ENCODE measurements around the gene TEX55.

Gene TEX55

DNA sequence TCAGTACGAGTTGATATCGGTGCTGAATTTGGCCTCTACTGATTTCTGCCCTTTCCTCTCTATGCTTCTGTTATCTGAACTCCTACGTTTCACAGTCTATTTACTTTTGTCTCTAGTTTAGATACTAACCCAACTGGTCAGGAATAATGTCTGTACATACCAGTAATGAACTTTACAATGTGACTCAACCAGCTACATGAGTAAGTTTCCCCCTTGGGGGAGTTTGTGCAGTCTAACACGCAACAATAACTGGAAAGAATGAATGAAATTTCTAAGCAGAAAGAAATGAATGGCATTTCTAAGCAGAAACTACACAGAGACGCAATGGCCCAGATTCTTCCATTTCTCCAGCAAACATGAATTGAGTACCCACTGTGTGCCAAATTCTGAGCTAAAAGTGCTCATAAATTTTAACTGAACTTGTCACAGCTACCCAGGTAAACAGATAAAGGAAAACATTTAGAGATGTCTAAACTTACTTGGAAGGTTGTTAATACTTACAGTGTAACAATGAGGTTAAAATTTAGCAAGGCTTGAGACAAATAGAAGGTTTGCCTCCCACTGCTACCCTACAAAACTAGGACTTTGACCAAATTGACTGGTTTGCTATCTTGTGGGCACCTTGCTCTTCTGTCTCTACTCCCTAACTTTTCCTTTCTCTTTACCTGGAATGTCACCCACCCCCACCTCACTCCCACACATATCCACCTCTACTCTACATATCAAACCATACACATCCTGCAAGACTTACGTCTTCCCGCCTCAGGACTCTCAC is 39.0 kb downstream of the TEX55 start:
- Histone ChIP-seq H3K79me1 (ENCODE audit: low read depth, low read length) (no peaks in the 10 kb centered on the region), H3K27me3 (ENCODE audit: control insufficient read depth in 3 of 3, insufficient read depth in 3 of 3, low read depth in 1 of 3, low read length in 3 of 3) (peaks cover 0 to 3% (median 0%) of the 10 kb centered on the region in 3 experiments), H3K9me3 (replicated peaks in 1 of 2; ENCODE audit: control insufficient read depth in 2 of 2, insufficient read depth in 1 of 2, low read depth in 1 of 2, low read length in 2 of 2) (no peaks in the 10 kb centered on the region), H2BK5ac (ENCODE audit: low read length) (no peak overlapping the region), H4K8ac (ENCODE audit: low read depth, low read length) (no peak overlapping the region), H3K4me2 (ENCODE audit: insufficient read depth, low read length, poor library complexity, severe bottlenecking) (no peak overlapping the region), H3K4me3 (ENCODE audit: low read length in 2 of 2) (no peak overlapping the region), H3K4ac (ENCODE audit: low read length) (no peak overlapping the region), H3K36me3 (replicated peaks in 1 of 2; ENCODE audit: control insufficient read depth in 2 of 2, insufficient read depth in 2 of 2, low read length in 2 of 2) (no peaks in the 10 kb centered on the region), H2BK12ac (ENCODE audit: low read length) (no peak overlapping the region), H3K27ac (replicated peaks; ENCODE audit: low read length) (no peak overlapping the region), H2AFZ (ENCODE audit: low read length) (no peak overlapping the region), H2BK15ac (ENCODE audit: low read length) (no peak overlapping the region), H4K91ac (ENCODE audit: low read depth, low read length, poor library complexity) (no peak overlapping the region), H3K4me1 (ENCODE audit: control insufficient read depth in 2 of 2, insufficient read depth in 1 of 2, low read depth in 1 of 2, low read length in 2 of 2) (no peaks in the 10 kb centered on the region), H3K18ac (ENCODE audit: low read length) (no peak overlapping the region), H2AK5ac (ENCODE audit: low read depth, low read length) (no peak overlapping the region), H3K9ac (ENCODE audit: low read depth, low read length, poor library complexity) (no peak overlapping the region), H3K23ac (ENCODE audit: low read depth, low read length, poor library complexity) (no peak overlapping the region), H2BK120ac (ENCODE audit: low read depth, low read length) (no peak overlapping the region), H3K14ac (ENCODE audit: low read length) (no peak overlapping the region)
- DNase-seq (ENCODE audit: low spot score), result no peak
- no CpG with 5 or more reads among the region's 7 CpGs for WGBS, 2 donors (ENCODE audit: extremely low coverage in 2 of 2, insufficient read length in 2 of 2, insufficient replicate concordance in 1 of 2)

DNA sequence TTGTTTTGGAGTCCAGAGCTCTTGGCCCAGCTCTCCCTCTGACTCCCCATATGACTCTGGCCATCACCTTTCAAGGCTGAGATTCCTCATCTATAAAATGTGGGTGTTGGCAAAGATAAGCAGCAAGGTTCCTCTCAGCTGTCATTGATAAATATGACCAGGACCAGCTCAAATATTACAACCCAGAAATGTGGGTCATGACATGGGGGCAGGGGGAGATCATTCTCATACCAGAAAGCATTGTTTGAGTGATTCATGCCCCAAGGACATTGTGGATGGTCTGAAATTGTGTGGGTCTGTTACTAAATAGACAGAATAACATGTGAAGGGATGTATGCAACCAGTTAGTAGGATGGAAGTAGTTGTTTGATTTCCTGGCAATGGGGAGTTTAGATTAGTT is 41.3 kb downstream of the TEX55 start:
- no peak overlapping the region for H3K27ac ChIP-seq (replicated peaks; ENCODE audit: low read length)
- no peak overlapping the region for H2BK5ac ChIP-seq (ENCODE audit: low read length)
- H3K36me3 ChIP-seq (replicated peaks in 1 of 2; ENCODE audit: control insufficient read depth in 2 of 2, insufficient read depth in 2 of 2, low read length in 2 of 2), result no peaks in the 10 kb centered on the region
- H3K23ac ChIP-seq (ENCODE audit: low read depth, low read length, poor library complexity), result no peak overlapping the region
- H3K14ac ChIP-seq (ENCODE audit: low read length), result no peak overlapping the region
- H2BK120ac ChIP-seq (ENCODE audit: low read depth, low read length), result no peak overlapping the region
- no peaks in the 10 kb centered on the region for H3K9me3 ChIP-seq (replicated peaks in 1 of 2; ENCODE audit: control insufficient read depth in 2 of 2, insufficient read depth in 1 of 2, low read depth in 1 of 2, low read length in 2 of 2)
- H3K4me1 ChIP-seq (ENCODE audit: control insufficient read depth in 2 of 2, insufficient read depth in 1 of 2, low read depth in 1 of 2, low read length in 2 of 2), result no peaks in the 10 kb centered on the region
- no peak overlapping the region for H3K18ac ChIP-seq (ENCODE audit: low read length)
- H4K91ac ChIP-seq (ENCODE audit: low read depth, low read length, poor library complexity), result no peak overlapping the region
- H3K4me3 ChIP-seq (ENCODE audit: low read length in 2 of 2), result no peak overlapping the region
- H2AK5ac ChIP-seq (ENCODE audit: low read depth, low read length), result no peak overlapping the region
- H4K8ac ChIP-seq (ENCODE audit: low read depth, low read length), result no peak overlapping the region
- H3K4me2 ChIP-seq (ENCODE audit: insufficient read depth, low read length, poor library complexity, severe bottlenecking), result no peak overlapping the region
- H3K4ac ChIP-seq (ENCODE audit: low read length), result no peak overlapping the region
- H2BK15ac ChIP-seq (ENCODE audit: low read length), result no peak overlapping the region
- H3K9ac ChIP-seq (ENCODE audit: low read depth, low read length, poor library complexity), result no peak overlapping the region
- no peak overlapping the region for H2AFZ ChIP-seq (ENCODE audit: low read length)
- H3K79me1 ChIP-seq (ENCODE audit: low read depth, low read length), result no peaks in the 10 kb centered on the region
- no peak for DNase-seq (ENCODE audit: low spot score)
- H3K27me3 ChIP-seq (ENCODE audit: control insufficient read depth in 3 of 3, insufficient read depth in 3 of 3, low read depth in 1 of 3, low read length in 3 of 3), result peaks cover 0 to 3% (median 0%) of the 10 kb centered on the region in 3 experiments
- H2BK12ac ChIP-seq (ENCODE audit: low read length), result no peak overlapping the region

DNA sequence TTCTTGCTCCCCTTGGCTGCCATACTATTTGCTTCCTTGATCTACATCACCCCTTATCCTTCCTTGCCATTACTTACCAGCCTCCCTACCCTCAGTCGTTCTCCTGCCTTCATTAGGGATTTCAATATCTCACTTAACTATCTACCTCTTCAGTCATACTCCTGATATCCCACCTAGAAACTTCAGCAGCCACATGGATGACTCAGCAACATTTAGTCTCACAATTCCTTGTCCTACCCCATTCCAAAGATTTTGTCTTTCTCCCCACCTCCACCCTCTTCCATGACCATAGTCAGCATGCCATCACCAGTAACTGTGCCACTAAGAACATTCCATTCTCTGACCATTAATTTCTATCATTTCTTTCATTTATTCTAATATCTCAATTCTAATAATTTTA is 45.8 kb downstream of the TEX55 start:
- H3K27me3 ChIP-seq (ENCODE audit: control insufficient read depth in 3 of 3, insufficient read depth in 3 of 3, low read depth in 1 of 3, low read length in 3 of 3), result peaks cover 0 to 3% (median 0%) of the 10 kb centered on the region in 3 experiments
- H3K4me1 ChIP-seq (ENCODE audit: control insufficient read depth in 2 of 2, insufficient read depth in 1 of 2, low read depth in 1 of 2, low read length in 2 of 2), result no peaks in the 10 kb centered on the region
- no peak overlapping the region for H3K18ac ChIP-seq (ENCODE audit: low read length)
- H2BK15ac ChIP-seq (ENCODE audit: low read length), result no peak overlapping the region
- no peaks in the 10 kb centered on the region for H3K79me1 ChIP-seq (ENCODE audit: low read depth, low read length)
- H2AFZ ChIP-seq (ENCODE audit: low read length), result no peak overlapping the region
- no peak overlapping the region for H3K4me3 ChIP-seq (ENCODE audit: low read length in 2 of 2)
- no peak overlapping the region for H2BK12ac ChIP-seq (ENCODE audit: low read length)
- no peak overlapping the region for H3K4me2 ChIP-seq (ENCODE audit: insufficient read depth, low read length, poor library complexity, severe bottlenecking)
- no peak overlapping the region for H4K91ac ChIP-seq (ENCODE audit: low read depth, low read length, poor library complexity)
- no peak overlapping the region for H3K9ac ChIP-seq (ENCODE audit: low read depth, low read length, poor library complexity)
- no peak overlapping the region for H4K8ac ChIP-seq (ENCODE audit: low read depth, low read length)
- no peak overlapping the region for H3K23ac ChIP-seq (ENCODE audit: low read depth, low read length, poor library complexity)
- no CpG with 5 or more reads among the region's 1 CpG for WGBS, 2 donors (ENCODE audit: extremely low coverage in 2 of 2, insufficient read length in 2 of 2, insufficient replicate concordance in 1 of 2)
- no peak overlapping the region for H2BK5ac ChIP-seq (ENCODE audit: low read length)
- no peak overlapping the region for H3K4ac ChIP-seq (ENCODE audit: low read length)
- H3K27ac ChIP-seq (replicated peaks; ENCODE audit: low read length), result no peak overlapping the region
- no peak for DNase-seq (ENCODE audit: low spot score)
- H2BK120ac ChIP-seq (ENCODE audit: low read depth, low read length), result no peak overlapping the region
- H3K14ac ChIP-seq (ENCODE audit: low read length), result no peak overlapping the region
- H3K9me3 ChIP-seq (replicated peaks in 1 of 2; ENCODE audit: control insufficient read depth in 2 of 2, insufficient read depth in 1 of 2, low read depth in 1 of 2, low read length in 2 of 2), result no peaks in the 10 kb centered on the region
- no peaks in the 10 kb centered on the region for H3K36me3 ChIP-seq (replicated peaks in 1 of 2; ENCODE audit: control insufficient read depth in 2 of 2, insufficient read depth in 2 of 2, low read length in 2 of 2)
- no peak overlapping the region for H2AK5ac ChIP-seq (ENCODE audit: low read depth, low read length)

DNA sequence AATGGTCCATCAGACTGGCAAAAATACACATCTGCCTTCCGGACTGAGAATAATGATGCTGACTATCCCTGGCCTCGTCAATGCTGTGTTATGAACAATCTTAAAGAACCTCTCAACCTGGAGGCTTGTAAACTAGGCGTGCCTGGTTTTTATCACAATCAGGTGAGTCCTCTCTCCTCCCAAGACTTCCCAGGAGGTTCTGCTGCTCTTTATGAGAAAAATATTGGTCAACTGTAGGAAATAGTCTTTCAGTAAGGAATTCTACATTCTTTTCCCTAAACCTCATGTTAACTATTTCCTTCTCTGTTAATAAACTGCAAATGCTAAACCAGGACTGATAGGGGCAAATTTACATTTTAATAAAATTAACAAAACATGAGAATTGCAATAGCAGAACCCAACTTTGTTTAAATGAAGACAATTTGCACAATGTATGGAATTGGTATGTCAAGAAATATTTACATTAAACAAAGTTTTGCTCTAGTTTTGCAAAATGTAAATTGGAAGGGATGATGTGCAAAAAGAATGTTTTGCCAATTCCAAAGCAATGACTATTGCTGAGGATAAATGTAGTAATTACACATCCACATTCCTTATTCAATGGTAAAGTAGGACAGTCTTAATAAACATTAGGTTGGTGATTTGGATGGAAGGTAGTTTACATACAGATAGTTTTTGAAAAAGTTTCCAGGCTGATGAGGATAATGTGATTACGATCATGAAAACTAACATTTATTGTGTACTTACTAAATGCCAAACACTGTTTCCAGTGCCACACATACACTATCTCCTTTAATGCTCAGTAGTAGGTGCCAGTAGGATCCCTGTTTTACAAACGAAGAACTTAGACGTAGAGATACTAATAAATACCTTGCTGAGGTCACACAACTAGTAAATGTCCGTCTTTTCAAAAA is 48.5 kb downstream of the TEX55 start:
- no peak overlapping the region for H3K27ac ChIP-seq (replicated peaks; ENCODE audit: low read length)
- H2BK5ac ChIP-seq (ENCODE audit: low read length), result no peak overlapping the region
- no peak overlapping the region for H3K14ac ChIP-seq (ENCODE audit: low read length)
- H2BK12ac ChIP-seq (ENCODE audit: low read length), result no peak overlapping the region
- H3K4me1 ChIP-seq (ENCODE audit: control insufficient read depth in 2 of 2, insufficient read depth in 1 of 2, low read depth in 1 of 2, low read length in 2 of 2), result no peaks in the 10 kb centered on the region
- H4K91ac ChIP-seq (ENCODE audit: low read depth, low read length, poor library complexity), result no peak overlapping the region
- no peak overlapping the region for H3K18ac ChIP-seq (ENCODE audit: low read length)
- H3K27me3 ChIP-seq (ENCODE audit: control insufficient read depth in 3 of 3, insufficient read depth in 3 of 3, low read depth in 1 of 3, low read length in 3 of 3), result no peaks in the 10 kb centered on the region
- no peak overlapping the region for H3K4me3 ChIP-seq (ENCODE audit: low read length in 2 of 2)
- no peak overlapping the region for H3K4me2 ChIP-seq (ENCODE audit: insufficient read depth, low read length, poor library complexity, severe bottlenecking)
- H2BK15ac ChIP-seq (ENCODE audit: low read length), result no peak overlapping the region
- H3K9me3 ChIP-seq (replicated peaks in 1 of 2; ENCODE audit: control insufficient read depth in 2 of 2, insufficient read depth in 1 of 2, low read depth in 1 of 2, low read length in 2 of 2), result no peaks in the 10 kb centered on the region
- no CpG with 5 or more reads among the region's 7 CpGs for WGBS, 2 donors (ENCODE audit: extremely low coverage in 2 of 2, insufficient read length in 2 of 2, insufficient replicate concordance in 1 of 2)
- no peak overlapping the region for H2BK120ac ChIP-seq (ENCODE audit: low read depth, low read length)
- H3K79me1 ChIP-seq (ENCODE audit: low read depth, low read length), result no peaks in the 10 kb centered on the region
- H4K8ac ChIP-seq (ENCODE audit: low read depth, low read length), result no peak overlapping the region
- no peak overlapping the region for H3K4ac ChIP-seq (ENCODE audit: low read length)
- H2AFZ ChIP-seq (ENCODE audit: low read length), result no peak overlapping the region
- DNase-seq (ENCODE audit: low spot score), result no peak
- no peaks in the 10 kb centered on the region for H3K36me3 ChIP-seq (replicated peaks in 1 of 2; ENCODE audit: control insufficient read depth in 2 of 2, insufficient read depth in 2 of 2, low read length in 2 of 2)
- no peak overlapping the region for H3K9ac ChIP-seq (ENCODE audit: low read depth, low read length, poor library complexity)
- no peak overlapping the region for H2AK5ac ChIP-seq (ENCODE audit: low read depth, low read length)
- no peak overlapping the region for H3K23ac ChIP-seq (ENCODE audit: low read depth, low read length, poor library complexity)

All from neuronal stem cell (in vitro differentiated cells).